Activated CD4-positive, alpha-beta T cell treated with anti-CD3 and anti-CD28 coated beads for 1 hour (primary cell): ENCODE data around the gene UNC119.
A peak's percentile ranks its signal among the peaks of the same experiment; 100 is the strongest.
"Not testable (repeated sequence)": the region's sequence is repeated elsewhere in the genome, so short reads cannot be mapped to it uniquely, and the experiment has no call there.

Source experiments
- DNase-seq: peaks from one replicate; pipeline ENCODE4 v3.0.0-alpha.2; 2020

The UNC119 gene

DNA sequence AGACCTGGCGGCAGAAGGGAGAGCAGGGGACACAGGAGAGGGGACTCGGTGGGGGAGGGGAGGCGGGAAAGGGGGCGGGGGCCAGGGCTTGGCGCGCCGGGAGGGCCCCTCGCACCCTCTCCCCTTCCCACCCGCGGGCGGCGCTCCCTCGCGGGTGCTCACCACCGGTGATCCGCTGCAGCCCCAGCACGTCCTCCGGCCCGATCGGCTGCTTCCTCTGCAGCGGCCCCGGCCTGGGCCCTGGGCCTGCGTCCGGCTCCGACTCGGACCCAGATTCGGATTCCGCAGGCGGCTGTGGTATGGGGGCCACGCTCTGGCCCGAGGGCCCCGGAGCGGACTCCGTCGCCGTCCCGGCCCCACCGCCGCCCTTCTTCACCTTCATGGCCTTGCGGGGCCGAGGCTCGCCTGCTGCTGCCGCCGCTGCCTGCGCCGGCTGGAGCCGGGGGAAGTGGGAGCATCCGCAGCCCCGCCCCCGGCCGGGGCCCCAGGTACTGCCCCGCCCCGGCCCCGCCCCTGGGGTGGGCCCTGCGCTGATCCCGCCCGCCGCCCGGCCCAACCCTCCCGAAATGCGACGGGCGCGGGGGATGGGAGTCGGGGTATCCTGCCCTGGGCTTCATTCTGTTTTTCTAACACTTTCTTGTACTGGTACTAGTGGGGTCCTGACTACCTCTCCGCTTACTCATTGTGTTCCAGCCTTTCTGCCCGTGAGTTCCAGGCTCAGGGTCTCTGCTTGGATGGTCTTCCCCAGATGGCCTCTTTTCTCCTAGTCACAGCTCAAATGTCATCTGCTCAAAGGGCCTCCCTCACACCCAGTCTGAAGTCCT lies at the start of gene UNC119:
Gene UNC119 (minus strand): TSS at position 449 of the 824 bp plus-strand sequence. CDS start 67 bp downstream, at position 382.
- peak; percentile 60 for DNase-seq

DNA sequence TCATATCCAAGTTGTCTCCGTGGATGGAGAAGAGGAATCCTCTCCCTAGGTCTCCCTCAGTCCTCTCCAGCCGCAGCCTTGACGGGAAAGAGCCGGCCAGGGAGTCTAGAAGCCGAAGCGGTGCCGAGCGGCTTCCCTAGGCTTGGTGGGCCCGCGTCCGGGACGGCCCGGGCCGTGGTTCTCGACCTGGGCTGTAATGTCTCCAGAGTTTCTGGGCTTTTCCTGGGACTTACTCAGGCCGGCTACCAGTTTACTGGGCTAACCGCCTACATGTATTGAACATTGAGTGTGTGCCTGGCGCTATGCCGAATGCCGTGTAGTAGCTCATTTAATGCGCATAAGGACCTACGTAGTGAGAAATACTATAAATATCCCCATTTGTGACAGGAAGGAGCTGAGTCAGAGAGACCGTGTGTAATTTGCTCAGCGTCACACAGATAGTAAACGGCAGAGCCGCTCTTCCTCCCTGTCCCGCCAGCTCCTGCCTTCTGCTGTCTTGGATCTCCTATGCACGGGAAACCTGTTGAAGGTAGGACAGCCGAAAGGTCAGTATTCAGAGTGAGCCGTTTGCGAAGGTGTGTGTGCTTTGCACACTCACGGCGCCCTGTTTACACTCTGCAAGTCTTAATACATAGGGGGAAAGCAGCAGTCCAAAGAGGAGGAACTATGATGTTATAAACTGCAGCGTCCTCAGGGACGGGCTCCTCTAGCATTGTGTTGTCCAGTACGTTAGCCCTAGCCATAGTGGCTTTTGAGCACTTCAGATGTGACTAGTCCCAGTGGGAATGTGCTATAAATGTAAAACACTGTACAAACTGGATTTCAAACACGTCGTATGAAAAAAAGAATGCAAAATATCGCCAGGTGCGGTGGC lies 47.1 kb upstream of the UNC119 start:
- DNase-seq = peak; percentile 54

DNA sequence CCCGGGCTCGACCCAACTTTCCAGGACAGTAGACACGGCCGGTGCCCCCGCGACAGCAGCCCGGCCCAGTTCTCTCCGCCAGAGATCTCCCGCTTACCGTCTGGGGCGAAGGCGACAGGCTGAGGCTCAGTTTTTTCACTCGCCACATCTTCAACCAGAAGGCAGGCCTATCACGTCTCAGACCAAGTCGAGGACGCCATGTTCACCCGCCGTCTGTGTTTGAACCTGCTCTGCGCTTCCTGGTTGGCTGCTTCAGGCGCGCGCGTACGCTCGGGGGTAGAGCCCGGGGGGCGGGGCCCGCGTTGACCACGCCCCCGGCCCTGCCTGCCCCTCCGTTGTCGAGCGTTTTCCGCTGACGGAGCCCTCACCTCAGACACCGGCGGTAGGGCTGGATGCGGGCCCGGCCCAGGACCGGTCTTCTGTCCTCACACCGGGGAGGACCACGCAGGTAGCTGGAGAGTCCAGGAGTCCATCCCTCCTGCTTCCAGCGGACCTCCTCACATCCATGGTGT lies 46.4 kb upstream of the UNC119 start, which contains the start of gene SPAG5:
Gene SPAG5 (minus strand): TSS at position 227 of the 512 bp plus-strand sequence. CDS start 79 bp downstream, at position 148.
- DNase-seq = peak; percentile 93

DNA sequence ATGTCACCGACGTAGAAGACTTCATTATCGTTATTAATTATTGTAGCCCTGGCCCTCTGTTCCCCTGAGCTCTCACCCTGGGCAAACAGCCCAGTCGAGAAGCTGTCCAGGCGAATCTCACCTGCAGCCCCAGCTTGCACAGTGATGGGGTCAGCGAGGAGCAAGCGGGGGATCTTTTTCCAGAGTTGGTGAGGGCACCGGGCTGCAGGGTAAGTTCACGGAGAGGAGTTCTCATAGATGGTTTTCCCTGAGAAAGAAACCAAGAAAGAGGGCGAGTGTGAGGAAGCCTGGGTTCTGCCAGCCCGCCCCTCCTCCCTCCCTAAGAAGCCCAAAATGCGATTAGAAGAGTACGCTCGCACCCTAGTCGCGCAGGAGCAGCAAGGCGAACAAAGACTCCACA lies 46.0 kb upstream of the UNC119 start:
- no peak for DNase-seq

DNA sequence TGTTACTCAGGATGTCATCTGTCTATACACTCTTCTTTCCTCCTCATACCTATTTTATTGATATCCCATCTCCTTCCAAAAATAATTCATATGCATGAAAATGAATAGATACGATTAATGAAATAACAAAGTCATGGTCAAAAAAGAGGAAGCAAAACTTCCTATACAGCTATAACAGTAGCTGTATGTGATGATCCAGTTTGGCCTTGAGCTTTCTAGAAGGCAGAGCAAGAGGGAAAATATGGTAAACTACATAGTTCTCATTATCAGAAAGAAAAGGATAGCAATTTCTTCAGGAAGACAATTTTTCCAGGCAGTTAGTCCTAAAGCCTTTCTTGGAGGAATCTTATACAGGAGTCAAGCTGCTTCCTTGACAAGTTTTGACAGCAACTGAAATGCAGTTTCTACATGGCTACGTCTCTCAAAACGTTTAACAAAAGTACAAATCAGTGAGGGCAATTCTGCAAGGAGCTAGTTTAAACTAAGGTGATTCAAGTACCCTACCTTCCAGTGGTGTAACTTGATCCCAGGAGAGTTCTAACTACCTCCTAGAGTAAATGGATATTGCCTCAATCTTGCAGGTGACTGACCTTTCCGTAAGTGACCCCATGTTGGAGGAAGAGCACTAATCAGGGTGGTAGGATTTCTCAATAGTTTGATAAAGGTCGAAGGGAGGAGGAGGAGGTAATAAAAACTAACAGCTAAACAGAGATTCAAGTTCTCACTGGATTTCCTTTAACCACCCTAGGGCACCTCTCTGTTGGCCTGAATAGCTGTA lies 45.4 kb upstream of the UNC119 start:
- DNase-seq = no peak

DNA sequence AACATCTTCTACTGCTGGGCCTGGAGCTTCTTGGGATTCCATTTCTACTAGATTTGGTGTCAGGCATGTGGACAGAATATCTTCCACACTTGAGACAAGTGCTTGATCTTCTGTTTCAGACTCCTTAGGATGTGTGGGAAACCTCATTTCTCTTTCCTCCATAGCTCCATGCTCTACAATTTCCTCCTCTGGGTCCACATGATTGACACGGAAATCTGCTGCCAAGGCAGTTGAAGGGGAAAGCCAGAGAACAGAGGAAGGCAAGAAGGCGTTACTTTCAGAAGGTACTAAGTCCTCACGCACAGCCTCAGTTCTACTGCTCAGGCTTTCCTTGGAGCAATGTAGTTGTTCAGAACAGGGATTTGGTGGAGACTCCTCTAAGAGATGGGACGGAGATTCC lies 39.8 kb upstream of the UNC119 start:
- DNase-seq = no peak

DNA sequence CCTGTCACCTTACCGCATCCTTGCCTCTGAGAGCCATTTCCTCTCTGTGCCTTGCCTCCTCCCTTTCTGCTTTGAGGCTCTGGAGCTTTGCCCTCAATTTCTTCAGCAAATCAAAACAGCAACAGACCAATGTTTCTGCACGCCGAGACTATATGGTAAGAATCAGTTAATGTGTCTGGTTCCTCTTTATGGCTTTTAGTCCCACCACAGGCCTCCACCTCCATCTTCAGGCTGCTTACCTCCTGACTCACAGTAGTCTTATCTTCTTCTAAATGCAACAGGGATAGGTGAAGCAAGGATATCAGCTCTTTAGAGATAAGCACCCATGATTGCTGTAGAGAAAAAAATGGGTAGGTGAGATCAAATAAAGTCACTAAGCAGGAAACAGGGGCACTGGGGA lies 33.4 kb upstream of the UNC119 start:
- no peak for DNase-seq

DNA sequence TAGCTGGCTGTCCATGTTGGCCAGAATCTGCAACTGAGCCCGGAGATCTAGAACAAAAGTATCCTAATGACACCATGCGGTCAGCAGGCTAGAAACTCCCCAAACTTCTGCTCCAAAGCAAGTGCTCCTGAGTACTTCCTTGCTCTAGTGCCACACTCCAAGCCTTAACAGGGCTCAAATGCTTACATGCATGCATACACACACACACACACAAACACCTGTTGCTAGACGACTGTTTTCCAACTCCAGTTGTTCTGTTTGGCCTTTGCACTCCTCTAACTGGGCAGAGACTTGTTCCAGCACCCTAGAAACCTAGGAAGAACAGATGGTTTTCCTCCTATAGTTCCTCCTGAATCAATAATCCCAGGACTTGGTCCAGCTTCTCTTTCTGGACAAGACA lies 32.0 kb upstream of the UNC119 start:
- DNase-seq = no peak

DNA sequence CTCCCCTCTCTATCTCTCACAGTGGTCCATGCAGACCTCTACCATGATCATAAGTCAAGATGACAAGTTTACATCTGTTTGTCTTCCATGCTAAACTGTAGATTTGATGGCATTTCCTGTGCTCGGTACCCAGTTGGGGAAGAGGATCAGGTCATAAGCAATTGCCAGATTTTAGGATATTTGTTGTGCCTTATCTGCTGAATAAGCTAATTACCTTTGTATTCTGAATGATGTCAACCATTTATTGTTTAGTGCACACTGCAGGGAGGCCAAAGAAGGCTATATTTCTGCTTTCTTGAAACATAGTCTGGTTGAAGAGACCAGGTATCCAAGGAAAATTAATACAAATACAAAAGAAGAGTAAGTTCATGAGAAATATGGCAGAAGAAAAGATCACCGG lies 30.1 kb upstream of the UNC119 start:
- DNase-seq = no peak

DNA sequence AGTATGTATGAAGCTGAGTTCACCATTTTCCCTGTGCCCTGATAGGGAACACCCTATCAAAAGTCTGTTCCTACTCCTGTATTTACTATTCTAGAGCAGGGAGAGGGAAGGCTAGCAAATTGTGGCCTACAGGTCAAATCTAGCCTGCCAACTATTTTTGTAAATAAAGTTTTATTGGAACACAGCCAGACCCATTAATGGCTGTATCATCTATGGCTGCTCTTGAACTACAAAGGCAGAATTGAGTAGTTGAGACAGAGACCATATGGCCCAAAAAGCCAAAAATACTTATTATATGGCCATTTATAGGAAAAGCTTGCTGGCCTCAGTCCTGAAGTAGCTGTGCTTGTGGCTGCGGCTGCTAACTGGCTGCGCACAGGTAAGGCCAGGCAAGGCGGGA lies 28.5 kb upstream of the UNC119 start:
- no peak for DNase-seq

DNA sequence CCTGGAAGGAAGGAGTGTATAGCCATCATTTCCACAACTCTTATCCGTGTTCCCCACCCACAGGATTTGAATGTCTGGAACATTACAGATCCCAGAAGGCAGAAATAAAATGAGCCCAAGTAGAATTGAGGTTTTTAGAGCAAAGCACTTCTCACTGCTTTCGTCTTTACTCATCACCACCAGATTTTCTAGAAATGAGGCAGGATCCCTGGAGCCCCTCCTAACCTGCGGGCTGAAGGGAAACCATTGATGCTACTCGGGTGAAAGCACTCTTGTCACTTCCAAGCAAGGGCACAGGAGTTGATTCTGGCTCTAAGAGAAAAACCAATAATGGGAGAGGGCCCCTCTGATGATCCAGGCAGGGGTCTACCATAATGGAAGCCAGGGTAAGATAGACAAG lies 27.1 kb upstream of the UNC119 start:
- no peak for DNase-seq

DNA sequence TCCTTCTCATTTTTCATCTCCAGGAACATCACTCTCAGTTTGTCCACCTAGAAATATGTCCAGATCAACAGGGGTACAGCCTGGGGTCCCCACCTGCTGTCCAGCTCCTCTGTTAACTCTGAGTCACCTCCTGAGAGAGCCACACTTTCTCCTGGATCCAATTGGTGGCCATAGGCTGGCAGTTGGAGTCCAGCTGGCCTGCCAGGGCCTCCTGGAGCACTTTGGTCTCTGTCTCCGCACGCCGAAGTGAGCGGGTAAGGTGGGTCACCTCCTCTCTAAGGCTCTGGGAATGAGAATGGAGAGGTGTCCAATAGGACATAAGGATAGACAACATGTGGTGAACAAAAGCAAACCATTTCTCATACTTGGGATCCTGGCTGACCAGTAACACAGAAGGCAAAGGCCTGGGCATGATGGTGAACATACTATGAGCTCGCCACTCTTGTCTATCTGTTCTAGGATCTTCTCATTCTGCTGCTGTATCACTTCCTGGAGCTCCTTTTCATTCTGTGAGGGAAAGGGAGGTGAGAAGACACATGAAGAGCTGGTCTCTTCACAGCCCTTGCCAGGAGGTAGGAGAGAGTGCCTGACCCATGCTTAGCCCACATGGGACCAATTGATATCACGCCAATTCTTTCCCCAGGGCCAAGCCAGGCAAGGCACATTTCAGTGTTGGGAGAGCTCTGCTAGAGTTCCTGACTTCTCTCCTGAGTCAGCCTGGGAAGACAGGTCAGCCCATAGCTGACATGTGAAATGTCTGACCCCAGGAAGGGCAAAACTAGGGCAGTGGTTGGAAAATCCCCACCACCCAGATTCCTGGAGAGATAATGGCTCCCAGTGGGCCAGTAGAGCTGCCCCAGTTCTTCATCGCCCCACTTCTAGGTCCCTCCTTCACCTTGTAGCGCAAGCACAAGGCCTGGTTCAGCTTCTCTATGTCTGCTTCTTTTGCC lies 26.1 kb upstream of the UNC119 start:
- no peak for DNase-seq

DNA sequence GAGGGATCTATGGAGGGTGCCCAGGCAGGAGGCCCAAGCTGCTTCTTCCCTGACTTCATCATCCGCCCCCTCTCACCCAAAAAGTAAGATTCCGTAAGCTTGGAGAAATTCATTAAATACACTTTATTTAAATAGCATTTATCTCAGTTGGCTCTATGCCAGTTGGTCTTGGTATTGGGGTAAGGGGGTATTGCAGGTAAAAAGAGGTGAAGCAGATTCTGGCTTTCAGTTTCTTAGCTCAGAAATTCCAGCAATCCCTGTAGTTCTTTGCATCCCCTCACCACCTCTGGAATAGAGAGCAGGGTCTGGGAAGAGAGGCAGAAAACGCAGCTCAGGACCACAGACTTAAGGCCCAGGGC lies 25.0 kb upstream of the UNC119 start:
- DNase-seq = no peak

DNA sequence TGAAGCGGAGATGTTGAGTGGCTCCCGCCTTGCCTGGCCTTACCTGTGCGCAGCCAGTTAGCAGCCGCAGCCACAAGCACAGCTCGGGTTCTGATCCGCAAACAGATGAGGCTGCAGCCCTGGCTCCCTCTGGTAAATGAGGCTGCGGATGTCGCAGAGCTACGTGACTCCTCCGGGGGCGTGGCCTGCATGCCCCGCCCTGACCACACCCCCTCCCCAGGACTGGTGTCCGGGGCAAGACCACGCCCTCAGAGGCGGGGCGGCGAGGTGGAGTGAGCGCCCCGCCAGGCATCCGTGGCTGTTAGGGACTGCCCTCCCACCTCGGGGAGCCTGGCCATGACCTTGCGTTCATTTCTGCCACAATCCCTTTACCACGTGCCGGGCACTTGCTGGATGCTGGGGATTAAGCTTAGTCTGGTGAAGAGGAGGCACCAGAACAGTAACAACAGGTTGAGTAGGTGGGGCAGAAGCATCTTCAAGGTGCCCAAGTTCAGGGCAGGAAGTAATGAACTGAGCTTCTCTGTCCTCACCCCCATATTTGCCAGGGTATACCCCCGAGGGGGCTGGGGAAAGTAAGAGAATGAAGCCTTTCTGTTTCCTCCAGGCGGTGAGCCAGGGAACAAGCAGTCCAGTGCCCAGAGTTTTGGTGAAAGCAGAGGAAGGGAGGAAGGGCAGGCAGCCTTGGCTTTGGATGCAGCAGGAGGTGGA lies 24.5 kb upstream of the UNC119 start, which contains the start of gene ALDOC:
Gene ALDOC (minus strand): TSS at position 138 of the 708 bp plus-strand sequence. CDS start 1,363 bp downstream, outside the sequence.
- peak; percentile 94 for DNase-seq

DNA sequence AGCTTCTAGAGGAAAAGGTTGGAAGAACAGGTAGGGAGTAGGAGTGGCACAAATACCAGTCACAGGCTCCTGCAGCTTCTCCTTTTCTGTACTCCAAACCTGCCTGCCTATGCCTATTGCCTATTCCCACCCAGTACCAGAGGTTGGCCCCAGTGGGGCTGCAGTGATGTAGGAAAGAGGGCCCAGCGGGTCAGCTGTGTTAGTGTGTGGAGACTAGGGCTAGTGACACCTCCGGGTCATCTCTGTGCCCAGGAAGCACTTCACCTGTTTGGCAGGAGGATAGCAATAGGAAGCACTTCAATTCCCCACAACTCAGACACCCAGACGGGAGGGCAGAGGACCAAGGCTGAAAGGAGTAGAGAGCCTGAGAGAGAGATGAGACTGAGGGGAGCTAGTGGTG lies 23.6 kb upstream of the UNC119 start:
- DNase-seq = not testable (repeated sequence)

DNA sequence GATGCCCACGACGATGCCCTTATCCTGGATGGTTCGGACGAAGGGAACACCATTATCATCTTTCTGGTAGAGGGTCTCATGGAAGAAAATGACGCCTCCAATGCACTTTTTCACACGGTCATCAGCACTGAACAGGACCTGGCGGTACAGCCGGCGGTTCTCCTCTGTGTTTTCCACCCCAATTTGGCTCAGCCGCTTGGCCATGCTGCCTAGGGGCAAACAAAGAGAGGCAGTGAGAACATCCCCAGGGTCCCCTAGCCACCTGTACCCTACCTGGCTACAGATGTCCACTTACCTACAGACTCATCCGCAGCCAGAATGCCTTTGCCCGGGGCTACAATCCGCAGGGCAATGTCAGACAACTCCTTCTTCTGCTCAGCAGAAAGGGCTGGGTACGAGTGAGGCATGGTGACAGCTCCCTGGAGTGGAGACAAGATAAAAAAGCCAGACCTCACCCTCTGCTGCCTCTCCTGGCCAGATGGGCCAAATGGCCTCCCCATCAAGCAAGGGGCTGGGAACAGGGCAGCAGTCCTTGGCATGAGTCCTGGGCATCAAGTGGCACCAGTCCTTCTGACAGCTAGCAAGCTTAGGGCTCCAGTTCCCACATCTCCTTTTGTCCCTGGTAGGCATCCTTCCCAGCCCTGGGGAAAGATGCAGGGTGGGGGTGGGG lies 22.8 kb upstream of the UNC119 start:
- DNase-seq = no peak

DNA sequence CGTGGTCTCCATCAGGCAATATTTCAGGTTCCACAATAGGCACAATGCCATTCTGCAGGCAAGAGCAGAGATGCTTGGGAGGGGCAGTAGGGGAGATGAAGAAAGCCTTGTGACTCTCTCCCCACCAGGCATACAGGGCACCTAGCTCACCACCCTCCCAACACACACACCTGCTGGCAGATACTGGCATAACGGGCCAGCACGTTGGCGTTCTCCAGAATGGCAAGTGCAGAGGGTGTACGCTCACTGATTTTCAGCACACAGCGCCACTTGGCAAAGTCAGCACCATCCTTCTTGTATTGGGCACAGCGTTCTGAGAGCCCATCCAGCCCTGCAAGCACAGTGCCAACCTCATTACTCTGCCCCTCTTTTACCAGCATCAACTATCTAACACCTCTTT lies 22.1 kb upstream of the UNC119 start:
- DNase-seq = no peak

DNA sequence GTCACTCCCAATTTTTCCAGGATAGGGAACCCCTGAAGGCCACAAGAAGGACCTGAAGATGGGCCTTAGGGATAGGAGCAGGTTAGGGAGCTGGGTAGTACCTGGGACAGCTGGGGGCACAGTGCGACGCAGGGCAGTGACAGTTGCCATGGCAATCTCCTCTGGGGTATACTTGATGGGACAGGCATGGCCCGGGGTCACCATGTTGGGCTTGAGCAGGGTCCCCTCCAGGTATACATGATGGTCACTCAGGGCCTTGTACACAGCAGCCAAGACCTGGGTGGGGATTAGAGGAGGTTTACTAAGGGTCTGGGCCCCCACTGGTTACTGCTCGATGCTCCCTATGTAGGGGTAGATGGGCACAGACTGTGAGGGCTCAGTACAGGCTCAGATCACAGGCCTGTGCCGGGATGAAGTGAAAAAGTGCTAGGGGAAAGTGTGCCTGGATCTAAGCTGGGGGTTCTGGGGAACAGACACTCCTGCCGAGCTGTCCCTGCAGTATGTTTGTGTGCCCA lies 21.6 kb upstream of the UNC119 start:
- DNase-seq = no peak

DNA sequence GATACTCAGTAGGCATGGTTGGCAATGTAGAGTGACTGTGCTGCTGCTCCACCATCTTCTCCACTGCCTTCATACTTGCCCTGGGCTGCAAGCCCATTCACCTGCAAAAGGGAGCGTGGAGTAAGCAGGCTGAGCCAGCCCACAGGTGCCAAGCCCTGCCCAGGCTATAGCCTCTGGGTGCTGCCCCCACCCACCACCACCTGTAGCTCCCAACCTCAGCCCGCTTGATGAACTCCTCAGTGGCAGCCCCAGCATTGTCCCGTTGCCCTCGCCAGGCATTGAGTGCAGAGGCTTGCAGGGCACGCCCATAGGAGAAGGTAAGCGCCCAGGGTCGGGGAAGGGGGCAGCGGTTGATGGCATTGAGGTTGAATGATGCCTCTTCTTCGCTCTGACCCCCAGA lies 21.1 kb upstream of the UNC119 start:
- DNase-seq = no peak

DNA sequence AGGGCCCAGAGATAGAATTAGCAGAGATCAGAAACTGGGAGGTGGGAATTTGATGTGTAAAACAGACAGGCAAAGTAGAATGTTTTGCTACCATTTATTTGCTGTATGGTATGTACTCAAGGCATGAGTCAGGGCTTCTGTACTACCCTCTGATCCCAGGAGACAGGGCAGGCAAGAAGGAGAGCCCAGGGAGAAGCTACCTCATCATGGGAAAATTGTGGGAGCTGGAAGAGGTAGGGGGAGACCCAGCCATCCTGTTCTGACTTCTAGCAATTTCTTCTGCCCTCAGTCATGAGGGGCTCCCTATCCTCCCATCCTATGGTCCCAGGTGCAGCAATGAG lies 20.6 kb upstream of the UNC119 start:
- DNase-seq = no peak
